HG02759 (cell line): Measurements from ENCODE around the gene OR10Z1.

ENCODE experiments used
- ATAC-seq: cut with Tn5 transposase; IDR thresholded peaks from one replicate; pipeline ENCODE4 v1.9.1; 2021; ENCODE audit warnings: mild to moderate bottlenecking, moderate library complexity; ENCODE audit not compliant: unreplicated experiment

The OR10Z1 gene

GRCh38 chr1:158604968-158605367, at the start of gene OR10Z1:
Gene OR10Z1 (plus strand): TSS chr1:158605268. CDS start chr1:158606439, 1,171 bp downstream.
- no peak for ATAC-seq

- ATAC-seq: no peak
Measured at GRCh38 chr1:158559696-158560095, 45.4 kb upstream of the OR10Z1 start.

- ATAC-seq: no peak
Measured at GRCh38 chr1:158563853-158564252, 41.2 kb upstream of the OR10Z1 start.

GRCh38 chr1:158564608-158565007, 40.5 kb upstream of the OR10Z1 start:
- ATAC-seq: no peak

GRCh38 chr1:158570480-158570879, 34.6 kb upstream of the OR10Z1 start, which contains the start of gene OR6P1:
Gene OR6P1 (minus strand): TSS chr1:158570580. CDS start chr1:158563604, 6,976 bp downstream.
- ATAC-seq: no peak

- ATAC-seq: no peak
Measured at GRCh38 chr1:158572226-158572625, 32.8 kb upstream of the OR10Z1 start.

DNA sequence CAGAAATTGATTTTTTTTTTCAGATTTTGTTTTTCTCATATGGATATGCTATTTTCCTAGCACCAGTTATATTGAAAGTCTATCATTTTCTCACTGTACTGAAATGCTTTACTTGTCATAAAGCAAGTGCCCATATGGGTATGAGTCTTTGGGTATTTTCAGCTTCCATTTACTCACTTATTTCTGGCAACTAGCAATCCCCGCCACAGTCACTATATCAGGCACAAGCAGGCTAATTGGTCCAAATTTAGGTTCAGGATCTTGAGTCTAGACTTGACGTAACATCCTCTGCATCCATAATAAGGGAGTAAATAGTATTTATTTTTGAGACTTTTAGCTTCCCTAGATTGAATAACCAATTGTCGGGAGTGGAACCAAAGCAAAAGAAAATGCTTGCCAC, 27.5 kb upstream of the OR10Z1 start:
- no peak for ATAC-seq

- ATAC-seq: no peak
Measured at GRCh38 chr1:158579733-158580132, 25.3 kb upstream of the OR10Z1 start, which contains the start of gene OR10X1. Gene OR10X1 (minus strand): TSS chr1:158579899. CDS start chr1:158579899, 0 bp downstream.

GRCh38 chr1:158583962-158584361, 21.1 kb upstream of the OR10Z1 start:
- ATAC-seq: no peak

GRCh38 chr1:158586942-158587341, 18.1 kb upstream of the OR10Z1 start:
- no peak for ATAC-seq

DNA sequence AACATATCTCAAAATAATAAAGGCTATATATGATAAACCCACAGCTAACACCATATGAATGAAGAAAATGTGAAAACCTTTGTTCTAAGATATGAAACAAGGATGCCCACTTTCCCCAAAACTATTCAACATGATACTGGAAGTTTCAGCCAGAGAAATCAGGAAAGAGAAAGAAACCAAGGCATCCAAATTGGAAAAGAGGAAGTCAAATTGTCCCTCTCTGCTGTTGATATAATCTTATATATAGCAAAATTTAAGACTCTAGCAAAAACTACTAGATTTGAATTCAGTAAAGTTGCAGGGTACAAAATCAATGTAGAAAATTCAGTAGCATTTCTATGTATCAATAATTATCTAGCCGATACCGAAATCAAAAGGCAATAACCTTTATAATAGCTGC, 4.3 kb upstream of the OR10Z1 start:
- no peak for ATAC-seq

GRCh38 chr1:158607296-158607695, 2.2 kb downstream of the OR10Z1 start:
- no peak for ATAC-seq

DNA sequence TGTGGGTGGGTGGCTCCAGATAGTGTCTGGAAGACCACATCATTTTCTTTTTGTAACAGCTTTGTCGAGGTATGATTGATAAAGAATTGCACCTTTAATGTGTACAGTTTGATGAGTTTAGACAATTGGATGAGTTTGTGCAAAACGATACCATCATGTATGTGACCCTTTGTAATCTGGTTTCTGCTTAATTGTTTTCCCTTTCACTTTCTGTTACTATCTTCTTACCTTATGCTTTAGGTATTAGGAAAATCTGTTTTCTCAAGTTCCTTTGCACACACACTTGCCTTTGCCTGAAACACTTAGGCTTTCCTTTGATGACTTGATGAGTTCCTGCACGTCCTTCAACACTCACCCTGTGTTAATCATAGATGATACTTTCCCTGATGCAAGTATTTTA, 6.8 kb downstream of the OR10Z1 start:
- ATAC-seq: no peak

DNA sequence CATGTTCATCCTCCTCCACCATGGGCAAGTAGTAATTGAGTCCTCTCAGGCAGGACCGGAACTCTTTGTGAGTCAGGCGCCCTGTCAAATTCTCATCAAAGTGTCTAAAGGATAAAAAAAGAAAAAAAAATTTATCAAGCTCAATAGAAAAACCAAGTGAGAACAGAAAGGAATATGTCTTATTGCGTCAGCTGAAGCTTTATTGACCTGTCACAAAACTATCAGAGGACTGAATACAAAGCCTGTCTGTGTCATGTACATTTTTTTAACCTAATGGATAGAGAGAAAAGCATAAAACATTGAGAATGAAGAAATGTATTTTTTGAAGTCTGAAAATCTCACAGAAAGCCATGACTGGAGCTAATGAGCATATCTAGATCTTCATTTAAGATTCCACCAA, 8.7 kb downstream of the OR10Z1 start:
- ATAC-seq: no peak

GRCh38 chr1:158638146-158638545, 33.1 kb downstream of the OR10Z1 start:
- ATAC-seq: no peak

DNA sequence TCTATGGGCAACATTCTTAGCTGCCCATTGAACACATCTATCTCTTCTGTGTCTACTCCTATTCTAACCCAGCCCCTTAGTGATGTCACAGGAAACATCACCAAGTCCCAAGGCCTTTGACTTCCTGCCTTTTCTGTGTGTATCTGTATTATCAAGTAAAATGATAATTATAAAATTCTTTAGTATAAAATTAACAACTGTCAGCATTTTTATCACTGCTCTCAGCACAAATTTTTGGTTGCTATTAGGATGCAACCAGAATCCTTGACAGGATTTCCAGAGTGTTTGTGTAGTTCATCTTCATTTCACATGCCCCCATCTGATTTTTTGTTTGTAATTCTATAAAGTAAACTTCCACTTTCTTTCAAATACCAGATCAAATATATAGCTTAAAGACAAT, 33.8 kb downstream of the OR10Z1 start:
- no peak for ATAC-seq

GRCh38 chr1:158644449-158644848, 39.4 kb downstream of the OR10Z1 start:
- no peak for ATAC-seq

DNA sequence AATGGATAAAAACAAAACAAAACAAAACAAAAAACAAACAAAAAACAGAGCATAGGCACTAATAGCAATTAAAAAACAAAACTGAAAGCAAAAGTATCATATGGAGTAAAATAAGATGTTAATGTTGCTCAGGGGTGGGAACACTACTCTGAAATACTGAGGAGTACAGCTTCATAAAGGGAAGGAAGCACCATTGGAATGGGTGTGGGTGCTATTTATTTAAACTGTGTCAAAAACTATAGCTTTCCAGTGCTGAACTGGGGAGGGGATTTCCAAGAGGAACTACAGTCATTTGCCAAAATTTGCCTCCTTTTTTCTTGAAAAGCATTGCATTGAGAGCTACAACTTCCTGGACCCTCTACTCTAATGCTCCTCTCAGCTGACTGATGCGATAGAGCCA, 41.4 kb downstream of the OR10Z1 start:
- ATAC-seq: no peak

DNA sequence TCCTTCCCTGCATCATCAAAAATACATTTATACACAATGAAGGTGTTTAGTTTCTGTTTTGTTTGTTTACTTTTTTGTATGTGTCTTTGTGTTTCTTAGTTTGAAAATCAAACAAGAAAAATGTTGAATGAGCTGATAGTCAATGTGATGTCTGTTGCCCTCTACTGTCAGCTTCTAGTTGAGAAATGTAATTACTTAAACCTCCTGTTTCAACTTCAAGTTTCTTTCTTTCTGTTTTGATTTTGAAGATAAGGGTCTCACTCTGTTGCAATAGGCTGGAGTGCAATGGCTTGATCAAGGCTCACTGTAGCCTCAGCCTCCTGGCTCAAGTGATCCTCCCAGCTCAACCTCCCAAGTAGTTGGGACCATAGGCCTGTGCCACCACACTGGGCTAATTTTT, 44.0 kb downstream of the OR10Z1 start:
- no peak for ATAC-seq

GRCh38 chr1:158652721-158653334, 47.8 kb downstream of the OR10Z1 start:
- ATAC-seq: no peak

DNA sequence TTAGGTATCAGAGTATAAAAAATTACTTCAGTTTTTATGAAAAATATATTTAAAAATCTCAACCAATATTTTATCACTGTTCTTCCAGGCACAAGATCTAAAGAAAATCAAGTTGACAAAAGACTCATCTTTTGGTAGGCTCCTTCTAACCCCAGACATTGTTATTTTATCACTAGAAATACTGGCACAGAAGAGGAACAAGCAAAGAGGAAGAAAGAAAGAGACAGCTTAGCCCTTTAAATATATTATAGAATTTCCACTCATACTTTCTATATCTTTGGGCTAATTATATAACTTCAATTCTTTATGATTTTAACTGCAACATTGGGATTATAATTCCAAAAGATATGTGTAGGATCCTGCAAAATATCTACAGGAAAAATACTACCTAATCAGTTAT, 49.0 kb downstream of the OR10Z1 start:
- ATAC-seq: no peak

GRCh38 chr1:158654571-158654970, 49.5 kb downstream of the OR10Z1 start:
- no peak for ATAC-seq
